CD4-positive, alpha-beta T cell (primary cell): ENCODE measurements around the gene KRT12. TPM values are rescaled to one million over a fixed set of nuclear protein-coding genes. Genes with fewer than 3 reads are reported as not detected.

Source experiments
- ATAC-seq: fragments of 200-7000 bp; cut with Tn5 transposase; one replicate; pipeline ENCODE4 v1.10.0; 2022; ENCODE audit warnings: mild to moderate bottlenecking; ENCODE audit not compliant: poor library complexity
- CTCF ChIA-PET: fragments of 350-600 bp; sonication (Branson Sonifier 250); formaldehyde crosslinking; loops from one replicate; lab custom pipeline; 2021; ENCODE audit warnings: antibody characterized with exemption, inconsistent platforms; lab: Charles Lee
- POLR2A ChIA-PET: fragments of 350-600 bp; sonication (Branson Sonifier 250); formaldehyde crosslinking; loops from one replicate; lab custom pipeline; 2021; ENCODE audit warnings: antibody characterized with exemption, inconsistent platforms; lab: Charles Lee
- DNase-seq, 14 experiments: peaks; one replicate each; pipeline ENCODE4 v3.0.0-alpha.2; 2013 to 2020; ENCODE audit warnings: mixed read lengths in 2 of 14
- H3K27ac ChIP-seq, 2 donors: one replicate each; pipeline versions ENCODE4 v1.5.1 to v1.7.0; 2013; ENCODE audit warnings: low read length in 2 of 2, low read depth in 1 of 2, mild to moderate bottlenecking in 1 of 2
- H3K27me3 ChIP-seq, 2 experiments: 1 replicate in 1 of 2; 2 replicates in 1 of 2; pipeline versions ENCODE4 v1.6.1 to v1.7.0; 2013; ENCODE audit warnings: low read length in 2 of 2, control low read depth in 1 of 2, mild to moderate bottlenecking in 1 of 2, moderate library complexity in 1 of 2; ENCODE audit not compliant: insufficient read depth in 2 of 2, control insufficient read depth in 1 of 2
- H3K36me3 ChIP-seq: one replicate; pipeline ENCODE4 v1.6.1; 2013; ENCODE audit warnings: low read length, control low read depth; ENCODE audit not compliant: insufficient read depth
- H3K4me1 ChIP-seq: one replicate; pipeline ENCODE4 v1.6.1; 2013; ENCODE audit warnings: low read length, control low read depth; ENCODE audit not compliant: insufficient read depth
- H3K4me3 ChIP-seq: one replicate; pipeline ENCODE4 v1.5.1; 2013; ENCODE audit warnings: mild to moderate bottlenecking, low read length, moderate library complexity
- H3K9me3 ChIP-seq, 2 experiments: 1 replicate in 1 of 2; 2 replicates in 1 of 2; pipeline versions ENCODE4 v1.6.1 to v1.7.0; 2013; ENCODE audit warnings: low read length in 2 of 2, mild to moderate bottlenecking in 2 of 2, control low read depth in 1 of 2, moderate library complexity in 1 of 2; ENCODE audit not compliant: control insufficient read depth in 1 of 2, insufficient read depth in 1 of 2
- H3K27ac Mint-ChIP-seq: one replicate; pipeline ENCODE4 v1.8.0; 2020; ENCODE audit warnings: mixed read lengths
- H3K27me3 Mint-ChIP-seq: one replicate; pipeline ENCODE4 v1.8.0; 2021; ENCODE audit warnings: mixed read lengths
- H3K36me3 Mint-ChIP-seq: one replicate; pipeline ENCODE4 v1.8.0; 2021; ENCODE audit warnings: low read depth, mixed read lengths
- H3K4me1 Mint-ChIP-seq: one replicate; pipeline ENCODE4 v1.8.0; 2021; ENCODE audit warnings: low read depth, mixed read lengths
- H3K4me3 Mint-ChIP-seq: one replicate; pipeline ENCODE4 v1.8.0; 2020; ENCODE audit warnings: mild to moderate bottlenecking, mixed read lengths
- H3K9me3 Mint-ChIP-seq: one replicate; pipeline ENCODE4 v1.8.0; 2020; ENCODE audit warnings: mixed read lengths
- intact Hi-C, 2 experiments: fragments of 100-400 bp; cut with DNase I in 1 of 2; cut with micrococcal nuclease in 1 of 2; formaldehyde crosslinking; loops; one replicate each; pipeline versions ENCODE4 v1.15.1 to v1.9.0; 2023 to 2025; cut with DNase I, micrococcal nuclease
- total RNA-seq, 174 experiments: library from RNA in 2 of 174; stranded (reverse) in 2 of 174; gene quantifications; one replicate each; pipeline ENCODE4 v1.2.3 and lab custom pipeline; 2021 to 2026
- TF ChIP-seq, protein P1 (sequence below): fragments of 200-600 bp; IDR thresholded peaks from one replicate; pipeline ENCODE4 v1.8.0; 2022; ENCODE audit warnings: antibody characterized with exemption, mild to moderate bottlenecking

The KRT12 gene
- total RNA-seq, 2 experiments from 2014 or later, result not detected

- H3K27me3 Mint-ChIP-seq, result peaks cover 64% of the 10 kb centered on the region
- CTCF ChIA-PET, result no interaction called here
These were observed 30.0 kb upstream of the KRT12 start for GRCh38 chr17:40896916-40897455.

GRCh38 chr17:40895106-40895730 lies 28.2 kb upstream of the KRT12 start:
- H3K27me3 ChIP-seq, result peaks cover 2 to 21% of the 10 kb centered on the region in 2 experiments
- DNase-seq, result no peak
- Mint-ChIP-seq H3K36me3 (no peaks in the 10 kb centered on the region), H3K4me1 (no peaks in the 10 kb centered on the region), H3K9me3 (no peaks in the 10 kb centered on the region), H3K27me3 (peaks cover 69% of the 10 kb centered on the region), H3K4me3 (no peak overlapping the region), H3K27ac (no peak overlapping the region)
- H3K36me3 ChIP-seq, result no peaks in the 10 kb centered on the region
- no peaks in the 10 kb centered on the region for H3K9me3 ChIP-seq
- TF ChIP-seq, protein P1, sequence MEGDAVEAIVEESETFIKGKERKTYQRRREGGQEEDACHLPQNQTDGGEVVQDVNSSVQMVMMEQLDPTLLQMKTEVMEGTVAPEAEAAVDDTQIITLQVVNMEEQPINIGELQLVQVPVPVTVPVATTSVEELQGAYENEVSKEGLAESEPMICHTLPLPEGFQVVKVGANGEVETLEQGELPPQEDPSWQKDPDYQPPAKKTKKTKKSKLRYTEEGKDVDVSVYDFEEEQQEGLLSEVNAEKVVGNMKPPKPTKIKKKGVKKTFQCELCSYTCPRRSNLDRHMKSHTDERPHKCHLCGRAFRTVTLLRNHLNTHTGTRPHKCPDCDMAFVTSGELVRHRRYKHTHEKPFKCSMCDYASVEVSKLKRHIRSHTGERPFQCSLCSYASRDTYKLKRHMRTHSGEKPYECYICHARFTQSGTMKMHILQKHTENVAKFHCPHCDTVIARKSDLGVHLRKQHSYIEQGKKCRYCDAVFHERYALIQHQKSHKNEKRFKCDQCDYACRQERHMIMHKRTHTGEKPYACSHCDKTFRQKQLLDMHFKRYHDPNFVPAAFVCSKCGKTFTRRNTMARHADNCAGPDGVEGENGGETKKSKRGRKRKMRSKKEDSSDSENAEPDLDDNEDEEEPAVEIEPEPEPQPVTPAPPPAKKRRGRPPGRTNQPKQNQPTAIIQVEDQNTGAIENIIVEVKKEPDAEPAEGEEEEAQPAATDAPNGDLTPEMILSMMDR, result no peak
- no peak for ATAC-seq
- no peaks in the 10 kb centered on the region for H3K4me1 ChIP-seq
- intact Hi-C loops, result no loop called here
- H3K4me3 ChIP-seq, result no peak overlapping the region
- ChIA-PET POLR2A (no interaction called here), CTCF (no interaction called here)
- H3K27ac ChIP-seq, result no peak overlapping the region

More at GRCh38 chr17:40896916-40897455, 30.0 kb upstream of the KRT12 start:
- Mint-ChIP-seq H3K4me1 (no peaks in the 10 kb centered on the region), H3K9me3 (no peaks in the 10 kb centered on the region), H3K4me3 (no peak overlapping the region), H3K27ac (no peak overlapping the region), H3K36me3 (no peaks in the 10 kb centered on the region)
- no peaks in the 10 kb centered on the region for H3K9me3 ChIP-seq
- H3K36me3 ChIP-seq, result no peaks in the 10 kb centered on the region
- DNase-seq (no peak), ATAC-seq (no peak)
- POLR2A ChIA-PET, result no interaction called here
- no peak overlapping the region for H3K4me3 ChIP-seq
- no peaks in the 10 kb centered on the region for H3K4me1 ChIP-seq
- intact Hi-C loops, result no loop called here
- TF ChIP-seq, protein P1, result no peak
- H3K27ac ChIP-seq, result no peak overlapping the region
- H3K27me3 ChIP-seq, result peaks cover 2 to 13% of the 10 kb centered on the region in 2 experiments

DNA sequence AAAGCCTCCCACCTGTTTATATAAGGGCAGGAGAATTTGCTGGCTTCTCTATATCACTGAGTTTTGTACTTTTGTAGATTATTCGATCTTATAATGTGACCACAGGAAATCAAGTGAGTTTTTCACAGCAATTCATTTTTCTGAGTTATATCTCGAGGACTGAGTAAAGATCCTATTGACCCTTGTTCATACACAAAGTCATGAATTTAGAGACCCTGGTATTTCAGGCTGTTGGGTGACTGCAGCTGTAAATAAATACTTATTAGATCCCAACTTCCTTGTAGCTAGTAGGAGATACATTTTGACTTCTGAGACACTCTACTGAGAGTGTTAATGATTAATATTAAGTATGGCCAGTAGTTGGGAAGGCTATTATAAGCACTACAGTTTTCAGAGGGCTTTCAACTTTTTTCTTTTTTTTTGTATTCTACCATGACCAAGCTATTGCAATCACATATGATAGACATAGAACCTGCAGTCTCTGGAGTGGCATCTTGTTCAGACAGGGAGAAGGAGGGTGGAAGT lies 21.2 kb upstream of the KRT12 start:
- CTCF ChIA-PET, result interaction anchor here (0.7 kb wide), 1 partner anchor 34 kb away, joined by 3 read pairs; no protein-coding TSS in a partner anchor
- no peaks in the 10 kb centered on the region for H3K9me3 Mint-ChIP-seq
- intact Hi-C loops, result no loop called here
- no peak overlapping the region for H3K4me3 Mint-ChIP-seq
- no peaks in the 10 kb centered on the region for H3K4me1 Mint-ChIP-seq
- H3K27me3 Mint-ChIP-seq, result peaks cover 73% of the 10 kb centered on the region
- Histone ChIP-seq H3K4me3 (no peak overlapping the region), H3K9me3 (no peaks in the 10 kb centered on the region), H3K27me3 (peaks cover 9 to 42% of the 10 kb centered on the region in 2 experiments), H3K4me1 (no peaks in the 10 kb centered on the region), H3K27ac (no peak overlapping the region), H3K36me3 (no peaks in the 10 kb centered on the region)
- DNase-seq, result no peak
- POLR2A ChIA-PET, result no interaction called here
- H3K27ac Mint-ChIP-seq, result no peak overlapping the region
- TF ChIP-seq, protein P1, result no peak
- no peak for ATAC-seq
- H3K36me3 Mint-ChIP-seq, result no peaks in the 10 kb centered on the region
